Endodermal cell (in vitro differentiated cells): ENCODE results near the gene HDAC4. TPM values are rescaled to one million over a fixed set of nuclear protein-coding genes. Genes with fewer than 3 reads are reported as not detected.

Source experiments
- DNase-seq: peaks from one replicate; pipeline ENCODE4 v3.0.0-alpha.2; 2017
- H3K27ac ChIP-seq: 2 replicates; pipeline ENCODE4 v1.5.1; 2013; ENCODE audit warnings: mild to moderate bottlenecking, low read depth, low read length, moderate library complexity
- H3K27me3 ChIP-seq: 2 replicates; pipeline ENCODE4 v1.6.1; 2013; ENCODE audit warnings: mild to moderate bottlenecking, low read length, moderate library complexity; ENCODE audit not compliant: insufficient read depth, control insufficient read depth, poor library complexity, severe bottlenecking
- H3K36me3 ChIP-seq: 2 replicates; pipeline ENCODE4 v1.7.0; 2013; ENCODE audit warnings: mild to moderate bottlenecking, low read length, moderate library complexity; ENCODE audit not compliant: control insufficient read depth, insufficient read depth
- H3K4me1 ChIP-seq: one replicate; pipeline ENCODE4 v1.7.0; 2013; ENCODE audit warnings: low read length; ENCODE audit not compliant: control insufficient read depth, insufficient read depth
- H3K4me3 ChIP-seq: 2 replicates; pipeline ENCODE4 v1.5.1; 2013; ENCODE audit warnings: mild to moderate bottlenecking, low read length, moderate library complexity
- H3K9ac ChIP-seq: 2 replicates; pipeline ENCODE4 v1.6.1; 2013; ENCODE audit warnings: mild to moderate bottlenecking, low read length, moderate library complexity; ENCODE audit not compliant: poor library complexity, severe bottlenecking; ENCODE audit errors: extremely low read depth
- H3K9me3 ChIP-seq: 2 replicates; pipeline ENCODE4 v1.6.1; 2013; ENCODE audit warnings: mild to moderate bottlenecking, low read length, moderate library complexity; ENCODE audit not compliant: control insufficient read depth
- H3K27ac Mint-ChIP-seq: 2 replicates; pipeline ENCODE4 v1.8.0; 2020; ENCODE audit warnings: mixed read lengths
- H3K27me3 Mint-ChIP-seq: 2 replicates; pipeline ENCODE4 v1.8.0; 2021; ENCODE audit warnings: mild to moderate bottlenecking, mixed read lengths; ENCODE audit not compliant: insufficient read depth
- H3K36me3 Mint-ChIP-seq: 2 replicates; pipeline ENCODE4 v1.8.0; 2020; ENCODE audit warnings: low read depth, mixed read lengths
- H3K4me1 Mint-ChIP-seq: 2 replicates; pipeline ENCODE4 v1.8.0; 2020; ENCODE audit warnings: mixed read lengths
- H3K4me3 Mint-ChIP-seq: 2 replicates; pipeline ENCODE4 v1.8.0; 2020; ENCODE audit warnings: mild to moderate bottlenecking, moderate library complexity, mixed read lengths
- H3K9me3 Mint-ChIP-seq: 2 replicates; pipeline ENCODE4 v1.8.0; 2020; ENCODE audit warnings: mild to moderate bottlenecking, mixed read lengths
- WGBS, 2 experiments: methylation state at CpG; one replicate each; pipeline versions ENCODE4 v1.1.5 to v1.1.7; 2013; ENCODE audit warnings: missing lambda C conversion rate in 2 of 2, mixed read lengths in 1 of 2; ENCODE audit not compliant: insufficient coverage in 1 of 2, insufficient read length in 1 of 2; 5-methylcytosine and 5-hydroxymethylcytosine counted together
- total RNA-seq, 2 donors: library from RNA; stranded (reverse); fragmentation: NEBNext Ultra II Directional in 1 of 2; extraction: Animal tissue kit (Norgen Biotek cat#: 25700) in 1 of 2; gene quantifications; 2 replicates in 1 of 2; 3 replicates in 1 of 2; pipeline ENCODE4 v1.2.1, GENCODE V29; 2021
- TF ChIP-seq, protein P1 (sequence below): fragments of 200-600 bp; sonication (generic); conservative IDR thresholded peaks from 2 replicates; pipeline ENCODE4 v1.5.0; 2021; ENCODE audit warnings: antibody characterized with exemption, mild to moderate bottlenecking

The HDAC4 gene
- total RNA-seq, 2 donors from 2014 or later, result 45.7 to 51.2 TPM

DNA sequence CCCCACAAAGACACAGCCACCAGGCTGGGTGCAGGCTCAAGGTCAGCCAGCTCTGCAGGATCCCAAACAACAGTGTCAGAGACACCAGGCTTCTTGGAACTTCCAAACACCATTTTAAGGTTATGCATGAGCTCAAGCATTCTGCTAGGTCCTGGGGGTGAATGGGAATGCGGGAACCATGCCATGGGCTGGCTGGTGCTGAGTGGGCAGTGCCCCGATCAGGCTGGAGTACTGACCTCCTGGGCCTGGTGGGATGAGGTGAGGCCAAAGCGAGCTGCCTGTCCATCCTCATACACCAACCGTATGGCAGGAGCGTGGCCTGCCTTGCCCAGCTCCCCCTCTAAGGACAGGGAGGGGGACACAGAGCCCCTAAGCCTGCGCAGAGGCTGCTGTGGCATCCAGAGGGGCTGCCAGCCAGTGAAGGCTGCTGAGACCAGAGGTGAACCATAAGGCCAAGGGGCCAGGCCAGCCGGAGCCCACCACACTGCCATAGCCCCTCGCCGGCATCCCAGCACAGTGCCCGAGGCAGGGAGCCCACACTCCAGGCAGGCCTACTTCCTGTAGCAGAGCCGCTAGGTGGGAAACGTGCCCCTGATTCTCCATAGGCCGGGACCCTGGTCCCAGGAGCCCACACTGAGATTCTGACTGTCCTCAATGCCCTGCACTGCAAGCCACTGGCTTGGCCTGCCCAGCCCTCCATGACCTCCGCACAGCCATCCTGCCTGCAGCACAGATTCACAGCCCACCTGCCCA, 135.0 kb downstream of the HDAC4 start:
- Histone ChIP-seq H3K4me1 (peaks cover 13% of the 10 kb centered on the region), H3K9ac (no peak overlapping the region), H3K27me3 (no peaks in the 10 kb centered on the region), H3K4me3 (no peak overlapping the region), H3K36me3 (no peaks in the 10 kb centered on the region), H3K27ac (peak overlapping the region; percentile 6), H3K9me3 (no peaks in the 10 kb centered on the region)
- Mint-ChIP-seq H3K9me3 (no peaks in the 10 kb centered on the region), H3K4me3 (no peak overlapping the region), H3K36me3 (no peaks in the 10 kb centered on the region), H3K4me1 (peaks cover 36% of the 10 kb centered on the region), H3K27me3 (no peaks in the 10 kb centered on the region), H3K27ac (peak overlapping the region; percentile 81)
- TF ChIP-seq, protein P1, sequence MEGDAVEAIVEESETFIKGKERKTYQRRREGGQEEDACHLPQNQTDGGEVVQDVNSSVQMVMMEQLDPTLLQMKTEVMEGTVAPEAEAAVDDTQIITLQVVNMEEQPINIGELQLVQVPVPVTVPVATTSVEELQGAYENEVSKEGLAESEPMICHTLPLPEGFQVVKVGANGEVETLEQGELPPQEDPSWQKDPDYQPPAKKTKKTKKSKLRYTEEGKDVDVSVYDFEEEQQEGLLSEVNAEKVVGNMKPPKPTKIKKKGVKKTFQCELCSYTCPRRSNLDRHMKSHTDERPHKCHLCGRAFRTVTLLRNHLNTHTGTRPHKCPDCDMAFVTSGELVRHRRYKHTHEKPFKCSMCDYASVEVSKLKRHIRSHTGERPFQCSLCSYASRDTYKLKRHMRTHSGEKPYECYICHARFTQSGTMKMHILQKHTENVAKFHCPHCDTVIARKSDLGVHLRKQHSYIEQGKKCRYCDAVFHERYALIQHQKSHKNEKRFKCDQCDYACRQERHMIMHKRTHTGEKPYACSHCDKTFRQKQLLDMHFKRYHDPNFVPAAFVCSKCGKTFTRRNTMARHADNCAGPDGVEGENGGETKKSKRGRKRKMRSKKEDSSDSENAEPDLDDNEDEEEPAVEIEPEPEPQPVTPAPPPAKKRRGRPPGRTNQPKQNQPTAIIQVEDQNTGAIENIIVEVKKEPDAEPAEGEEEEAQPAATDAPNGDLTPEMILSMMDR, result no peak
- DNase-seq, result no peak
- WGBS, 2 experiments, result 86 to 91% methylated on average over 6 to 14 of the region's 14 CpGs

DNA sequence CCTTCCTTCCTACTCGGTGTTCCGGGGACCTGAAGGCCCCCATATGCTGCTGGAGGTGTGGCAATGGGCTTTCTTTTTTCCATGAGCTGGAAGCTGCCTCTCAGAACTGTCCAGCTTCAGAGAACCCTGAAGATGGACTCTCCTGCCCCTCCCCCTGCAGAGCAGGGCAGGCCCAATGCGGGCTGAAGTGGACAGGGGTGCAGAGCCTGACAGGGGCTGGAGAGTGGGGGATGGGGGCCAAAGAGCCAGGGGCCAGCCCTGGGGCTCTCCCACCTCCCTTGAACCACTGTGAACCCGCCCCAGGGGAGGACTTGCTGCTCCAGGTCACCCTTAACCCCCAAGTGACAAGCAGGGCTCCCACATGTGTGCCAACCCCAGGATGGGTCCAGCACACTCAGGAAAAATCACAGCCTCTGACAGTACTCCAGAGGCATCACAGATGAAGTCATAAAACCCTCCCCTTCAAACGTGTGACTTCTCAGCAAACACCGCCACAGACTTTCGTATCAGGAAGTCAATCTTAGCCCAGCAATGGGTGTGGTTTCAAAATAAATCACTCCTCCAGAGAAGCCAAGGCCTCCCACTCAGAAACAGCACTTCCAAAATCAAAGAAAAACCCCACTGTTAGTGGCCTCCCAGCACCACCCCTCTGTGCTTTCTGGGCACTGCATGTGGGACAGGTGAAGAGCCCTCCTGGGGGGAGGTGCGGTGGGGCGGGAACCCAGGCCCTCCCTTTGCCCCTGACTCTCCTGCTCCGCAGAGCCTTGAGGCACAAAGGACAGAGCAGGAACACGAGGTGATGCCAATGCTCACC, 135.8 kb downstream of the HDAC4 start:
- H3K27me3 Mint-ChIP-seq, result no peaks in the 10 kb centered on the region
- no peak overlapping the region for H3K4me3 Mint-ChIP-seq
- no peaks in the 10 kb centered on the region for H3K36me3 Mint-ChIP-seq
- Histone ChIP-seq H3K36me3 (no peaks in the 10 kb centered on the region), H3K27me3 (no peaks in the 10 kb centered on the region), H3K9ac (no peak overlapping the region), H3K27ac (no peak overlapping the region), H3K4me1 (peaks cover 13% of the 10 kb centered on the region), H3K4me3 (no peak overlapping the region), H3K9me3 (no peaks in the 10 kb centered on the region)
- H3K27ac Mint-ChIP-seq, result peak overlapping the region; percentile 81
- TF ChIP-seq, protein P1, result no peak
- DNase-seq, result no peak
- WGBS, 2 experiments, result 40 to 79% methylated on average over 1 to 11 of the region's 11 CpGs
- H3K9me3 Mint-ChIP-seq, result no peaks in the 10 kb centered on the region
- peaks cover 34% of the 10 kb centered on the region for H3K4me1 Mint-ChIP-seq

DNA sequence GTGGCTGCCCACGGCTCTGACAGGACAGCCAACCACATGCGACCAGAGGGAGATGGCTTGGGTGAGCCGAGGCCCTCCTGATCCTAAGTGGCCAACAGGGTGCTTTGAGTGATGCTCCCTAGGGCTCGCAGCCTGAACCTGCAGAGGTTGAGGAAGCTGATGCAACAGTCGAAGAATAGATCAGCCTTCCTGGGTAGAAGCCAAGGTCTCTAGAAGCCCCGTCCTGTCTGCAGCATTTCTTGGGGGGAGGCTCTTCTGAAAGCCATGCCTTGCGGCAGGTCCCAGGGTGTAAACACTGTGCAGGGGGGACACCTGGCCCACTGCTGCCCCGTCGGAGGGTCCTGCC, 136.4 kb downstream of the HDAC4 start:
- Histone ChIP-seq H3K9ac (no peak overlapping the region), H3K4me3 (no peak overlapping the region), H3K4me1 (peaks cover 13% of the 10 kb centered on the region), H3K36me3 (no peaks in the 10 kb centered on the region), H3K9me3 (no peaks in the 10 kb centered on the region), H3K27me3 (no peaks in the 10 kb centered on the region), H3K27ac (no peak overlapping the region)
- Mint-ChIP-seq H3K4me1 (peaks cover 29% of the 10 kb centered on the region), H3K27me3 (no peaks in the 10 kb centered on the region), H3K27ac (peak overlapping the region; percentile 26), H3K36me3 (no peaks in the 10 kb centered on the region), H3K4me3 (no peak overlapping the region), H3K9me3 (no peaks in the 10 kb centered on the region)
- TF ChIP-seq, protein P1, result no peak
- 88 to 93% methylated on average over 7 to 9 of the region's 9 CpGs for WGBS, 2 experiments
- no peak for DNase-seq
